Fibroblast of lung (primary cell): ENCODE results near the gene S100A9. TPM values are rescaled to one million over a fixed set of nuclear protein-coding genes. Genes with fewer than 3 reads are reported as not detected.

Experiments
- DNase-seq, 2 donors: peaks; one replicate each; pipeline versions ENCODE4 v3.0.0 to v3.0.0-alpha.2; 2010; ENCODE audit warnings: low read depth in 2 of 2
- H2AFZ ChIP-seq: 2 replicates; pipeline ENCODE4 v1.5.1; 2012; ENCODE audit warnings: low read length, control low read depth, inconsistent platforms
- H3K27ac ChIP-seq: 2 replicates; pipeline ENCODE4 v1.5.1; 2011; ENCODE audit warnings: low read length, control low read depth; ENCODE audit not compliant: insufficient read depth
- H3K27me3 ChIP-seq: 2 replicates; pipeline ENCODE4 v1.5.1; 2011; ENCODE audit warnings: mild to moderate bottlenecking, low read length; ENCODE audit not compliant: control insufficient read depth, insufficient read depth
- H3K36me3 ChIP-seq: 2 replicates; pipeline ENCODE4 v1.5.1; 2011; ENCODE audit warnings: low read length; ENCODE audit not compliant: control insufficient read depth, insufficient read depth
- H3K4me1 ChIP-seq: 2 replicates; pipeline ENCODE4 v1.5.1; 2011; ENCODE audit warnings: low read length; ENCODE audit not compliant: control insufficient read depth, insufficient read depth; ENCODE audit errors: extremely low read depth
- H3K4me2 ChIP-seq: 2 replicates; pipeline ENCODE4 v1.5.1; 2011; ENCODE audit warnings: low read length, control low read depth; ENCODE audit not compliant: insufficient read depth; ENCODE audit errors: extremely low read depth
- H3K4me3 ChIP-seq, 4 experiments: fragments of 200-600 bp in 1 of 4; sonication (generic) in 1 of 4; replicated peaks in 1 of 4; 2 replicates each; pipeline ENCODE4 v1.5.1; 2011 to 2016; ENCODE audit warnings: low read length in 4 of 4, low read depth in 3 of 4, mild to moderate bottlenecking in 3 of 4, control low read depth in 2 of 4, inconsistent platforms in 1 of 4, mixed read lengths in 1 of 4; ENCODE audit not compliant: insufficient read depth in 1 of 4; ENCODE audit errors: control extremely low read depth in 1 of 4
- H3K79me2 ChIP-seq: 2 replicates; pipeline ENCODE4 v1.5.1; 2012; ENCODE audit warnings: mild to moderate bottlenecking, low read length, inconsistent platforms; ENCODE audit not compliant: control insufficient read depth, insufficient read depth
- H3K9ac ChIP-seq: 2 replicates; pipeline ENCODE4 v1.5.1; 2011; ENCODE audit warnings: mild to moderate bottlenecking, low read length, control low read depth; ENCODE audit not compliant: insufficient read depth
- H3K9me3 ChIP-seq: 2 replicates; pipeline ENCODE4 v1.5.1; 2012; ENCODE audit warnings: low read depth, low read length; ENCODE audit not compliant: control insufficient read depth, insufficient read depth
- H4K20me1 ChIP-seq: 2 replicates; pipeline ENCODE4 v1.5.1; 2011; ENCODE audit warnings: low read length; ENCODE audit not compliant: control insufficient read depth, insufficient read depth; ENCODE audit errors: extremely low read depth
- EZH2 ChIP-seq: IDR thresholded peaks from 2 replicates; pipeline ENCODE4 v1.5.1; 2012; ENCODE audit warnings: low read length, control low read depth, mild to moderate bottlenecking; ENCODE audit errors: missing control alignments
- polyA plus RNA-seq, 2 donors: library from polyadenylated mRNA; depleted of rRNA in 1 of 2; stranded (reverse) in 1 of 2; unstranded in 1 of 2; fragments of >200 nt; gene quantifications; 2 replicates each; pipeline ENCODE4 v1.2.1, GENCODE V29; 2011 to 2012; ENCODE audit warnings: missing spikeins in 1 of 2
- total RNA-seq: library from RNA; depleted of rRNA; stranded (reverse); fragments of >200 nt; gene quantifications from 2 replicates; pipeline ENCODE4 v1.2.1, GENCODE V29; 2014
- TF ChIP-seq, protein P1 (sequence below), 2 donors: IDR thresholded peaks in 1 of 2; conservative IDR thresholded peaks in 1 of 2; 1 replicate in 1 of 2; 2 replicates in 1 of 2; pipeline ENCODE4 v1.5.1; 2011 to 2012; ENCODE audit warnings: low read length in 2 of 2, control low read depth in 1 of 2, inconsistent platforms in 1 of 2, low read depth in 1 of 2, mild to moderate bottlenecking in 1 of 2

Gene S100A9
- total and polyA plus RNA-seq, 2 donors (not counting 1 experiment from before 2014, with no cell fraction given) = not detected

GRCh38 chr1:153384958-153385580, 27.4 kb downstream of the S100A9 start:
- Histone ChIP-seq H4K20me1 (no peaks in the 10 kb centered on the region), H3K9ac (no peak overlapping the region), H3K9me3 (no peaks in the 10 kb centered on the region), H3K27ac (no peak overlapping the region), H3K27me3 (no peaks in the 10 kb centered on the region), H3K4me1 (no peaks in the 10 kb centered on the region), H3K4me2 (no peak overlapping the region), H3K4me3 (no peak overlapping the region), H3K79me2 (no peaks in the 10 kb centered on the region), H2AFZ (no peak overlapping the region), H3K36me3 (no peaks in the 10 kb centered on the region)
- DNase-seq = no peak
- TF ChIP-seq, protein P1, sequence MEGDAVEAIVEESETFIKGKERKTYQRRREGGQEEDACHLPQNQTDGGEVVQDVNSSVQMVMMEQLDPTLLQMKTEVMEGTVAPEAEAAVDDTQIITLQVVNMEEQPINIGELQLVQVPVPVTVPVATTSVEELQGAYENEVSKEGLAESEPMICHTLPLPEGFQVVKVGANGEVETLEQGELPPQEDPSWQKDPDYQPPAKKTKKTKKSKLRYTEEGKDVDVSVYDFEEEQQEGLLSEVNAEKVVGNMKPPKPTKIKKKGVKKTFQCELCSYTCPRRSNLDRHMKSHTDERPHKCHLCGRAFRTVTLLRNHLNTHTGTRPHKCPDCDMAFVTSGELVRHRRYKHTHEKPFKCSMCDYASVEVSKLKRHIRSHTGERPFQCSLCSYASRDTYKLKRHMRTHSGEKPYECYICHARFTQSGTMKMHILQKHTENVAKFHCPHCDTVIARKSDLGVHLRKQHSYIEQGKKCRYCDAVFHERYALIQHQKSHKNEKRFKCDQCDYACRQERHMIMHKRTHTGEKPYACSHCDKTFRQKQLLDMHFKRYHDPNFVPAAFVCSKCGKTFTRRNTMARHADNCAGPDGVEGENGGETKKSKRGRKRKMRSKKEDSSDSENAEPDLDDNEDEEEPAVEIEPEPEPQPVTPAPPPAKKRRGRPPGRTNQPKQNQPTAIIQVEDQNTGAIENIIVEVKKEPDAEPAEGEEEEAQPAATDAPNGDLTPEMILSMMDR (conservative IDR thresholded peaks at IDR 0.05 in 1 of 2, IDR thresholded peaks at IDR 0.05 in 1 of 2; ENCODE audit: low read depth in 1 of 2, low read length in 2 of 2) = no peak
- TF ChIP-seq EZH2 = no peak

DNA sequence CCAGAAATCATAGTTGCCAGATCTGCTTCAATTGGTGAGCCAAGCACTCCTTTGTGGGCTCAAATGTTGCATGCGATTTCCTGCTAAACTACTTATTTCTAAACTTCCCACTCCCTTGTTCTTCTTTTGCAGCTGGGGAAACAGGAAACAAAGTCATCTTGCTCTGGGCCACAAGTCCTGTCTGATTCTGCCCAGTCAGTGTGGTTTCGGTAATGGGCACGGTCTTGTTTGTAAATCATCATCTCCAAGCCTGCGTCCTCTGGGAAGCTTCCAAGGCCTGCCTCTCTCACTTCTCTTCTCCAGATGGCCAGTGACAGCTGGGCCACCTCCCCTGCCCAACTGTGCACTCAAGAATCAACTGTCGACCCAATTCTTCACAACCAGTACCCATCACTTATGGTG, 28.8 kb downstream of the S100A9 start:
- Histone ChIP-seq H3K27ac (no peak overlapping the region), H3K27me3 (peaks cover 2% of the 10 kb centered on the region), H2AFZ (no peak overlapping the region), H3K4me1 (no peaks in the 10 kb centered on the region), H3K36me3 (no peaks in the 10 kb centered on the region), H4K20me1 (no peaks in the 10 kb centered on the region), H3K4me3 (no peak overlapping the region), H3K4me2 (no peak overlapping the region), H3K9ac (no peak overlapping the region), H3K9me3 (no peaks in the 10 kb centered on the region), H3K79me2 (no peaks in the 10 kb centered on the region)
- TF ChIP-seq, protein P1 (conservative IDR thresholded peaks at IDR 0.05 in 1 of 2, IDR thresholded peaks at IDR 0.05 in 1 of 2; ENCODE audit: low read depth in 1 of 2, low read length in 2 of 2) = no peak
- no peak for TF ChIP-seq EZH2
- DNase-seq = no peak

GRCh38 chr1:153387001-153387400, 29.3 kb downstream of the S100A9 start:
- Histone ChIP-seq H4K20me1 (no peaks in the 10 kb centered on the region), H3K79me2 (no peaks in the 10 kb centered on the region), H3K27ac (no peak overlapping the region), H3K4me2 (no peak overlapping the region), H3K4me1 (no peaks in the 10 kb centered on the region), H3K36me3 (no peaks in the 10 kb centered on the region), H3K27me3 (peaks cover 2% of the 10 kb centered on the region), H3K4me3 (no peak overlapping the region), H3K9ac (no peak overlapping the region), H2AFZ (no peak overlapping the region), H3K9me3 (no peaks in the 10 kb centered on the region)
- no peak for DNase-seq
- TF ChIP-seq, protein P1 (conservative IDR thresholded peaks at IDR 0.05 in 1 of 2, IDR thresholded peaks at IDR 0.05 in 1 of 2; ENCODE audit: low read depth in 1 of 2, low read length in 2 of 2) = no peak
- no peak for TF ChIP-seq EZH2
